ENCODE measurements around the gene HSPB2.
"Not testable (repeated sequence)": the region's sequence is repeated elsewhere in the genome, so short reads cannot be mapped to it uniquely, and the experiment has no call there.

HSPB2 gene

GRCh38 chr11:111912535-111912934, at the start of gene HSPB2:
HSPB2 (plus strand) TSS chr11:111912734; CDS start chr11:111912830, 96 bp downstream.
- no peak for DNase-seq

GRCh38 chr11:111870113-111870512, 42.4 kb upstream of the HSPB2 start:
- no peak for DNase-seq

- no peak for DNase-seq
Observed at GRCh38 chr11:111870522-111870885, 42.0 kb upstream of the HSPB2 start.

- DNase-seq = peak; percentile 82
Observed at GRCh38 chr11:111870886-111871692, 41.4 kb upstream of the HSPB2 start, which contains the start of gene ALG9. ALG9 (minus strand) TSS chr11:111871581; CDS start chr11:111871482, 99 bp downstream.

GRCh38 chr11:111871693-111872161, 40.8 kb upstream of the HSPB2 start:
- no peak for DNase-seq

- DNase-seq = peak; percentile 40
Observed at GRCh38 chr11:111878385-111878848, 34.1 kb upstream of the HSPB2 start.

GRCh38 chr11:111878849-111879636, 33.5 kb upstream of the HSPB2 start, which contains the start of the genes CFAP68 and FDXACB1:
CFAP68 (plus strand) TSS chr11:111879541; CDS start chr11:111879561, 20 bp downstream.
FDXACB1 (minus strand) TSS chr11:111879165; CDS start chr11:111879132, 33 bp downstream.
- peak; percentile 97 for DNase-seq

GRCh38 chr11:111879637-111879960, 32.9 kb upstream of the HSPB2 start:
- DNase-seq = peak; percentile 0

- DNase-seq = no peak
Observed at GRCh38 chr11:111882202-111882601, 30.3 kb upstream of the HSPB2 start.

GRCh38 chr11:111885053-111885452, 27.5 kb upstream of the HSPB2 start:
- not testable (repeated sequence) for DNase-seq

- DNase-seq = no peak
Observed at GRCh38 chr11:111886032-111886431, 26.5 kb upstream of the HSPB2 start.

- no peak for DNase-seq
Observed at GRCh38 chr11:111886844-111887243, 25.7 kb upstream of the HSPB2 start.

GRCh38 chr11:111905411-111905810, 7.1 kb upstream of the HSPB2 start:
- DNase-seq = peak; percentile 73

GRCh38 chr11:111906680-111907079, 5.9 kb upstream of the HSPB2 start:
- DNase-seq = no peak

GRCh38 chr11:111908639-111909305, 3.8 kb upstream of the HSPB2 start:
- no peak for DNase-seq

- DNase-seq = no peak
Observed at GRCh38 chr11:111909378-111909777, 3.2 kb upstream of the HSPB2 start.

GRCh38 chr11:111910676-111911562, 1.6 kb upstream of the HSPB2 start:
- no peak for DNase-seq

GRCh38 chr11:111911563-111912401, 752 bp upstream of the HSPB2 start, which contains the start of gene CRYAB:
CRYAB (minus strand) TSS chr11:111911770; CDS start chr11:111911724, 46 bp downstream.
- peak; percentile 81 for DNase-seq

GRCh38 chr11:111913031-111913861, 712 bp downstream of the HSPB2 start:
- DNase-seq = no peak

GRCh38 chr11:111913997-111914396, 1.5 kb downstream of the HSPB2 start:
- peak; percentile 55 for DNase-seq

Data from fibroblast of upper back skin (primary cell).